K562 (cell line): ENCODE data around the gene MACF1. TPM values are rescaled to one million over a fixed set of nuclear protein-coding genes. Genes with fewer than 3 reads are reported as not detected.

Experiments
- CBX3 ChIP-seq, 2 experiments: IDR thresholded peaks; 1 replicate in 1 of 2; 2 replicates in 1 of 2; pipeline ENCODE4 v1.6.1; 2012; ENCODE audit warnings: inconsistent platforms in 2 of 2, low read length in 2 of 2, borderline replicate concordance in 1 of 2, control low read depth in 1 of 2
- E4F1 ChIP-seq: fragments of 250-450 bp; sonication (Bioruptor Pico); IDR thresholded peaks from 2 replicates; pipeline ENCODE4 v1.5.0; 2021; ENCODE audit warnings: mild to moderate bottlenecking, borderline replicate concordance
- ZBTB33 ChIP-seq: sonication (generic); formaldehyde crosslinking; IDR thresholded peaks from 2 replicates; pipeline ENCODE4 v1.8.1; 2023; ENCODE audit warnings: mild to moderate bottlenecking, missing genetic modification reagents
- polyA plus RNA-seq, 8 experiments: library from polyadenylated mRNA; depleted of rRNA in 4 of 8; stranded (reverse) in 5 of 8; unstranded in 3 of 8; fragments of >200 nt; fragmentation: Nextera tagmentation in 2 of 8; fragmentation: Illumina TruSeq in 1 of 8; extraction: Ambion mirVana in 2 of 8; extraction: Trizol in 1 of 8; gene quantifications; 2 replicates each; pipeline versions ENCODE4 v1.2.1 to v1.2.3, GENCODE V29; 2011 to 2014; ENCODE audit warnings: inconsistent platforms in 1 of 8, missing spikeins in 1 of 8
- total RNA-seq, 7 experiments: library from RNA; depleted of rRNA in 6 of 7; stranded (reverse); fragments of >200 nt in 6 of 7; fragmentation: Illumina TruSeq in 2 of 7; extraction: Trizol in 2 of 7; gene quantifications; 2 replicates each; pipeline versions ENCODE4 v1.2.1 to v1.2.3, GENCODE V29; 2011 to 2021; ENCODE audit warnings: low replicate concordance in 1 of 7
- TF ChIP-seq, protein P1 (sequence below), 2 experiments: fragments of 450-650 bp in 1 of 2; sonication (generic) in 1 of 2; formaldehyde crosslinking in 1 of 2; IDR thresholded peaks; 2 replicates each; pipeline versions ENCODE4 v1.7.1 to v1.9.0; 2016 to 2022; ENCODE audit warnings: inconsistent platforms in 1 of 2, mild to moderate bottlenecking in 1 of 2, missing genetic modification reagents in 1 of 2

Gene MACF1
- total and polyA plus RNA-seq, 9 of the 15 experiments (the other 6 are each of a cell fraction or from before 2014, with no cell fraction given) = 13.2 to 232 (median 112) TPM

DNA sequence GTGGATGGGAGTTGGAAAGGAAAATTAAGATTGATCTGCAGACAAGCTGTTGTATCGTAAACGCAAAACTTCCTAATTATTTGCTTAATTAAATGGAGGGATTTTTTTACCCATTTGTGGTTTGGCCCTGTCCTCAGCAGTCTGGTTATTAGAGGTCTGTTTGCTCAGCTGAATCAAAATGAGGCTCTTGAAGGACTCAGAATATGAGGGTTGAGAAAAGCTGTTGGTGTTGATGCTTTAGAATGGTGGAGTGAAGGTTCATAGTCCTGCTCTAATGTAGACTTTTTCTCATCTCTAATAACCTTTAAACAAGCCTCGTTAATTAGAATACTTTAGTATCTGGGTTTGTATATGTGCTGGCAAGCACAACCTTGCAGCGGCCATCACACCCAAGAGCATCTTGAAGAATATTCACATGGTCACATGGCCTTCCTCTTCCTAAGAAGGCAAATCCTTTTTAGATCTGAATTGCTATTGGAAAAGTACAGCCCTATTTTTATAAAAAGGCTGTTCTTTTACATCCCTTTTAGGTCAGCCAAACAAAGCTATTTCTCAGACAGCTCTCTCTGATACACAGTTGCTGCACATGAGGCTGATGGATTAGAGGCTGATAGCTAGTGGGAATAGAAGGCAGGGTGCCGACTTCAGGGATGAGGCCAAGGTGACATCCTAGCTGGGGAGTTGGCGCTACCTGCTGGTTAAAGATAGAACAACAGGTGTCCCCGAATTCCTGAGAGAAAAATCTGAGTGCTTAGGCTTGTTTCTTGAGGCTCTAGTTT lies 53.8 kb downstream of the MACF1 start (continued):
- TF ChIP-seq ZBTB33 (no peak), CBX3 (IDR thresholded peaks at IDR 0.05; ENCODE audit: borderline replicate concordance in 1 of 2, low read length in 2 of 2) (no peak), E4F1 (CRISPR knock-in tag) (no peak)
- TF ChIP-seq, protein P1, sequence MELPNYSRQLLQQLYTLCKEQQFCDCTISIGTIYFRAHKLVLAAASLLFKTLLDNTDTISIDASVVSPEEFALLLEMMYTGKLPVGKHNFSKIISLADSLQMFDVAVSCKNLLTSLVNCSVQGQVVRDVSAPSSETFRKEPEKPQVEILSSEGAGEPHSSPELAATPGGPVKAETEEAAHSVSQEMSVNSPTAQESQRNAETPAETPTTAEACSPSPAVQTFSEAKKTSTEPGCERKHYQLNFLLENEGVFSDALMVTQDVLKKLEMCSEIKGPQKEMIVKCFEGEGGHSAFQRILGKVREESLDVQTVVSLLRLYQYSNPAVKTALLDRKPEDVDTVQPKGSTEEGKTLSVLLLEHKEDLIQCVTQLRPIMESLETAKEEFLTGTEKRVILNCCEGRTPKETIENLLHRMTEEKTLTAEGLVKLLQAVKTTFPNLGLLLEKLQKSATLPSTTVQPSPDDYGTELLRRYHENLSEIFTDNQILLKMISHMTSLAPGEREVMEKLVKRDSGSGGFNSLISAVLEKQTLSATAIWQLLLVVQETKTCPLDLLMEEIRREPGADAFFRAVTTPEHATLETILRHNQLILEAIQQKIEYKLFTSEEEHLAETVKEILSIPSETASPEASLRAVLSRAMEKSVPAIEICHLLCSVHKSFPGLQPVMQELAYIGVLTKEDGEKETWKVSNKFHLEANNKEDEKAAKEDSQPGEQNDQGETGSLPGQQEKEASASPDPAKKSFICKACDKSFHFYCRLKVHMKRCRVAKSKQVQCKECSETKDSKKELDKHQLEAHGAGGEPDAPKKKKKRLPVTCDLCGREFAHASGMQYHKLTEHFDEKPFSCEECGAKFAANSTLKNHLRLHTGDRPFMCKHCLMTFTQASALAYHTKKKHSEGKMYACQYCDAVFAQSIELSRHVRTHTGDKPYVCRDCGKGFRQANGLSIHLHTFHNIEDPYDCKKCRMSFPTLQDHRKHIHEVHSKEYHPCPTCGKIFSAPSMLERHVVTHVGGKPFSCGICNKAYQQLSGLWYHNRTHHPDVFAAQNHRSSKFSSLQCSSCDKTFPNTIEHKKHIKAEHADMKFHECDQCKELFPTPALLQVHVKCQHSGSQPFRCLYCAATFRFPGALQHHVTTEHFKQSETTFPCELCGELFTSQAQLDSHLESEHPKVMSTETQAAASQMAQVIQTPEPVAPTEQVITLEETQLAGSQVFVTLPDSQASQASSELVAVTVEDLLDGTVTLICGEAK (IDR thresholded peaks at IDR 0.05) = no peak
- TF ChIP-seq, protein P1 (CRISPR knock-in tag; IDR thresholded peaks at IDR 0.05) = no peak
